ENCODE measurements around the gene EFL1.

GRCh38 chr15:82297546-82297945 lies 35.0 kb upstream of the EFL1 start:
- TF ChIP-seq CTCF (IDR thresholded peaks at IDR 0.05 in 4 of 5, conservative IDR thresholded peaks at IDR 0.05 in 1 of 5) = no peak
- TF ChIP-seq POLR2A (IDR thresholded peaks at IDR 0.05) = no peak

Measured in gastrocnemius medialis (tissue), 4 donors.